Measurements from ENCODE around the gene ANXA2.
"Not testable (repeated sequence)": the region's sequence is repeated elsewhere in the genome, so short reads cannot be mapped to it uniquely, and the experiment has no call there.

DNA sequence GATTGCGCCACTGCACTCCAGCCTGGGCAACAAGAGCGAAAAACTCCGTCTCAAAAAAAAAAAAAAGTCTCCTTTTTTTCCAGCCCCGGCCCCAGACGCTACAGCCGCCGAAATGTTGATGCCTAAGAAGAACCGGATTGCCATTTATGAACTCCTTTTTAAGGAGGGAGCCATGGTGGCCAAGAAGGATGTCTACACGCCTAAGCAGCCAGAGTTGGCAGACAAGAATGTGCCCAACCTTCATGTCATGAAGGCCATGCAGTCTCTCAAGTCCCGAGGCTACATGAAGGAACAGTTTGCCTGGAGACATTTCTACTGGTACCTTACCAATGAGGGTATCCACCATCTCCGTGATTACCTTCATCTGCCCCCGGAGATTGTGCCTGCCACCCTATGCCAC, 6.6 kb upstream of the ANXA2 start:
- TF ChIP-seq EZH2 (IDR thresholded peaks at IDR 0.05; ENCODE audit: low read length, unreplicated experiment), result not testable (repeated sequence)
- TF ChIP-seq, protein P1, sequence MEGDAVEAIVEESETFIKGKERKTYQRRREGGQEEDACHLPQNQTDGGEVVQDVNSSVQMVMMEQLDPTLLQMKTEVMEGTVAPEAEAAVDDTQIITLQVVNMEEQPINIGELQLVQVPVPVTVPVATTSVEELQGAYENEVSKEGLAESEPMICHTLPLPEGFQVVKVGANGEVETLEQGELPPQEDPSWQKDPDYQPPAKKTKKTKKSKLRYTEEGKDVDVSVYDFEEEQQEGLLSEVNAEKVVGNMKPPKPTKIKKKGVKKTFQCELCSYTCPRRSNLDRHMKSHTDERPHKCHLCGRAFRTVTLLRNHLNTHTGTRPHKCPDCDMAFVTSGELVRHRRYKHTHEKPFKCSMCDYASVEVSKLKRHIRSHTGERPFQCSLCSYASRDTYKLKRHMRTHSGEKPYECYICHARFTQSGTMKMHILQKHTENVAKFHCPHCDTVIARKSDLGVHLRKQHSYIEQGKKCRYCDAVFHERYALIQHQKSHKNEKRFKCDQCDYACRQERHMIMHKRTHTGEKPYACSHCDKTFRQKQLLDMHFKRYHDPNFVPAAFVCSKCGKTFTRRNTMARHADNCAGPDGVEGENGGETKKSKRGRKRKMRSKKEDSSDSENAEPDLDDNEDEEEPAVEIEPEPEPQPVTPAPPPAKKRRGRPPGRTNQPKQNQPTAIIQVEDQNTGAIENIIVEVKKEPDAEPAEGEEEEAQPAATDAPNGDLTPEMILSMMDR (conservative IDR thresholded peaks at IDR 0.05; ENCODE audit: low read depth, low read length), result not testable (repeated sequence)
